HCT116 (cell line): ENCODE results near the gene NPSR1. TPM values are rescaled to one million over a fixed set of nuclear protein-coding genes. Genes with fewer than 3 reads are reported as not detected.

Source experiments
- ATAC-seq: fragments of 200-7000 bp; cut with Tn5 transposase; 2 replicates; pipeline ENCODE4 v1.9.1; 2020; ENCODE audit warnings: mild to moderate bottlenecking, moderate library complexity
- BruUV-seq: library from RNA; stranded (reverse); fragments of 400-500 nt; replicated peaks from 2 replicates; lab custom pipeline; 2021; lab: Mats Ljungman, UMichigan
- CTCF ChIA-PET: fragments of 300-600 bp; sonication (Branson Sonifier 250); formaldehyde crosslinking; loops from one replicate; lab custom pipeline; 2021; ENCODE audit warnings: antibody characterized with exemption; lab: Charles Lee
- POLR2A ChIA-PET: fragments of 300-600, 350-600 bp; sonication (Branson Sonifier 250); formaldehyde crosslinking; loops from one replicate; lab custom pipeline; 2021; ENCODE audit warnings: antibody characterized with exemption; lab: Charles Lee
- RAD21 ChIA-PET, 2 experiments: fragments of 300-600 bp; sonication (Branson Sonifier 250); formaldehyde crosslinking; loops; one replicate each; lab custom pipeline; 2023; ENCODE audit warnings: low total read pairs in 2 of 2; ENCODE audit not compliant: uncharacterized antibody in 2 of 2, unreplicated experiment in 2 of 2, low non-redundant PET in 1 of 2; lab: Charles Lee
- DNase-seq: peaks from one replicate; pipeline ENCODE4 v3.0.0-alpha.2; 2010; ENCODE audit warnings: low read depth, low spot score
- H2AFZ ChIP-seq: fragments of 200-600 bp; shearing (Covaris generic), sonication (generic); 2 replicates; pipeline ENCODE4 v1.6.1; 2017; ENCODE audit warnings: low read depth, mixed run types, mixed read lengths, antibody characterized with exemption, low read length; ENCODE audit not compliant: poor library complexity, severe bottlenecking
- H3K27ac ChIP-seq: 2 replicates; pipeline ENCODE4 v1.5.1; 2012; ENCODE audit warnings: low read depth, low read length
- H3K27me3 ChIP-seq: fragments of 200-600 bp; sonication (generic); 2 replicates; pipeline ENCODE4 v1.6.1; 2016; ENCODE audit warnings: mixed run types, low read length, mixed read lengths; ENCODE audit not compliant: insufficient read depth
- H3K36me3 ChIP-seq, 2 experiments: fragments of 200-500 bp in 1 of 2; fragments of 200-600 bp in 1 of 2; sonication (Bioruptor generic) in 1 of 2; sonication (generic) in 1 of 2; 2 replicates each; pipeline versions ENCODE4 v1.5.1 to v1.6.1; 2014 to 2016; ENCODE audit warnings: low read length in 2 of 2, inconsistent platforms in 1 of 2, mixed read lengths in 1 of 2, mixed run types in 1 of 2; ENCODE audit not compliant: insufficient read depth in 2 of 2, control insufficient read depth in 1 of 2
- H3K4me1 ChIP-seq, 2 experiments: fragments of 200-600 bp in 1 of 2; sonication (generic) in 1 of 2; 2 replicates each; pipeline versions ENCODE4 v1.5.1 to v1.6.1; 2012 to 2017; ENCODE audit warnings: low read length in 2 of 2, inconsistent platforms in 1 of 2, mild to moderate bottlenecking in 1 of 2, mixed read lengths in 1 of 2, mixed run types in 1 of 2, moderate library complexity in 1 of 2; ENCODE audit not compliant: insufficient read depth in 2 of 2, control insufficient read depth in 1 of 2
- H3K4me2 ChIP-seq: fragments of 200-600 bp; sonication (generic); 2 replicates; pipeline ENCODE4 v1.6.1; 2017; ENCODE audit warnings: mixed run types, low read length, mixed read lengths
- H3K4me3 ChIP-seq, 2 experiments: fragments of 200-600 bp in 1 of 2; sonication (generic) in 1 of 2; replicated peaks in 1 of 2; 2 replicates each; pipeline ENCODE4 v1.5.1; 2011 to 2016; ENCODE audit warnings: low read length in 2 of 2, control low read depth in 1 of 2, low read depth in 1 of 2, mild to moderate bottlenecking in 1 of 2, mixed read lengths in 1 of 2, mixed run types in 1 of 2
- H3K79me2 ChIP-seq: fragments of 200-600 bp; sonication (generic); 2 replicates; pipeline ENCODE4 v1.6.1; 2017; ENCODE audit warnings: mild to moderate bottlenecking, mixed run types, low read length, moderate library complexity, mixed read lengths; ENCODE audit not compliant: insufficient read depth
- H3K9ac ChIP-seq: fragments of 200-600 bp; sonication (generic); 2 replicates; pipeline ENCODE4 v1.6.1; 2016; ENCODE audit warnings: low read length, mixed read lengths
- H3K9me2 ChIP-seq: fragments of 200-600 bp; sonication (generic), shearing (Covaris generic); 2 replicates; pipeline ENCODE4 v1.6.1; 2017; ENCODE audit warnings: mixed run types, mild to moderate bottlenecking, moderate library complexity; ENCODE audit not compliant: insufficient read depth
- H3K9me3 ChIP-seq, 2 experiments: fragments of 200-500 bp in 1 of 2; fragments of 200-600 bp in 1 of 2; sonication (Bioruptor generic) in 1 of 2; sonication (generic) in 1 of 2; 2 replicates each; pipeline ENCODE4 v1.6.1; 2014 to 2017; ENCODE audit warnings: low read length in 2 of 2, mixed read lengths in 2 of 2, inconsistent platforms in 1 of 2, low read depth in 1 of 2, mild to moderate bottlenecking in 1 of 2, mixed run types in 1 of 2, moderate library complexity in 1 of 2; ENCODE audit not compliant: control insufficient read depth in 1 of 2, insufficient read depth in 1 of 2
- H4K20me1 ChIP-seq: fragments of 200-600 bp; sonication (generic), shearing (Covaris generic); 2 replicates; pipeline ENCODE4 v1.6.1; 2017; ENCODE audit warnings: mixed run types, mild to moderate bottlenecking, moderate library complexity; ENCODE audit not compliant: insufficient read depth
- CBX3 ChIP-seq: IDR thresholded peaks from 2 replicates; pipeline ENCODE4 v1.6.1; 2012; ENCODE audit warnings: low read depth
- ELF1 ChIP-seq: IDR thresholded peaks from 2 replicates; pipeline ENCODE4 v1.6.1; 2012; ENCODE audit warnings: low read depth, borderline replicate concordance
- EZH2 ChIP-seq: fragments of 200-600 bp; sonication (generic); IDR thresholded peaks from 2 replicates; pipeline ENCODE4 v1.6.1; 2017; ENCODE audit warnings: antibody characterized with exemption, mixed run types
- JUND ChIP-seq: IDR thresholded peaks from 2 replicates; pipeline ENCODE4 v1.6.1; 2012
- POLR2A ChIP-seq: IDR thresholded peaks from 2 replicates; pipeline ENCODE4 v1.7.0; 2011; ENCODE audit warnings: borderline replicate concordance; ENCODE audit not compliant: insufficient read depth, insufficient read length; ENCODE audit errors: extremely low read depth
- SIN3A ChIP-seq: IDR thresholded peaks from 2 replicates; pipeline ENCODE4 v1.6.1; 2012; ENCODE audit warnings: low read depth
- YY1 ChIP-seq: IDR thresholded peaks from 2 replicates; pipeline ENCODE4 v1.6.1; 2011; ENCODE audit warnings: low read length, low read depth, moderate library complexity, mild to moderate bottlenecking; ENCODE audit not compliant: insufficient replicate concordance; ENCODE audit errors: extremely low read depth
- ZFX ChIP-seq: fragments of 450-650 bp; IDR thresholded peaks from 2 replicates; pipeline ENCODE4 v1.6.1; 2017
- ZNF274 ChIP-seq: fragments of 200-500 bp; sonication (Bioruptor generic); IDR thresholded peaks from 2 replicates; pipeline ENCODE4 v1.6.1; 2014; ENCODE audit warnings: mild to moderate bottlenecking, low read depth, low read length, inconsistent platforms
- intact Hi-C: fragments of 100-400 bp; cut with micrococcal nuclease; formaldehyde crosslinking; loops from 2 replicates; pipeline ENCODE4 v1.10.0; 2022
- total RNA-seq: library from RNA; stranded (reverse); gene quantifications from one replicate; pipeline ENCODE4 v1.2.1, GENCODE V29; 2021; ENCODE audit not compliant: unreplicated experiment
- TF ChIP-seq, protein P1 (sequence below): IDR thresholded peaks from 2 replicates; pipeline ENCODE4 v1.6.1; 2011; ENCODE audit warnings: mild to moderate bottlenecking, low read length, moderate library complexity; ENCODE audit not compliant: insufficient replicate concordance; ENCODE audit errors: extremely low read depth
- TF ChIP-seq, protein P2 (sequence below), 3 experiments: fragments of 200-600 bp in 1 of 3; sonication (generic) in 1 of 3; IDR thresholded peaks in 2 of 3; conservative IDR thresholded peaks in 1 of 3; 2 replicates each; pipeline ENCODE4 v1.5.1; 2012 to 2017; ENCODE audit warnings: low read depth in 2 of 3, low read length in 2 of 3, antibody characterized with exemption in 1 of 3, borderline replicate concordance in 1 of 3, control low read depth in 1 of 3, mild to moderate bottlenecking in 1 of 3, mixed read lengths in 1 of 3, mixed run types in 1 of 3, moderate library complexity in 1 of 3; ENCODE audit not compliant: insufficient read depth in 1 of 3
- TF ChIP-seq, protein P3 (sequence below): IDR thresholded peaks from 2 replicates; pipeline ENCODE4 v1.6.1; 2012
- TF ChIP-seq, protein P4 (sequence below): IDR thresholded peaks from 2 replicates; pipeline ENCODE4 v1.6.1; 2012; ENCODE audit warnings: low read depth

NPSR1 gene
- total RNA-seq, 1 experiment from 2014 or later: not detected

DNA sequence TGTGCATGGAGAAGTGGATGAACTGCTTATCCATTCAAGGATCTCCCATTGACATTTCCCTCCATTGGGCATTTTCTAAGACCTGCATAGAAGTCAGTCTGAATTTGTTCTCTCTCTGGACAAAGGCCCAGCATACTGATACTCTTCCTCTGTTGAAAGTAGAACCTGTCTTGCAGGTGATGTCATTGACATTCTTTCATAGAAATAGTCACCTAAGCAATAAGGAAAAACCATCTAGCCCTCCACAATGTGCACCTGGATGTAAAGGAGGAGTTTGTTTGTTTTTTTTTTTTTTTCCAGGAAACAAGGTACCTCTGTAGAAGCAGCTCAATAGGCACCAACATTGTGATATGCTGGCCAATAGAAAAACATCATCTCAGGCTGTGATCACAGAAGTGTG, 228.8 kb downstream of the NPSR1 start:
- H3K9me2 ChIP-seq: no peaks in the 10 kb centered on the region
- CTCF ChIA-PET: no interaction called here
- no peaks in the 10 kb centered on the region for H3K79me2 ChIP-seq
- no peak for TF ChIP-seq EZH2
- TF ChIP-seq, protein P1, sequence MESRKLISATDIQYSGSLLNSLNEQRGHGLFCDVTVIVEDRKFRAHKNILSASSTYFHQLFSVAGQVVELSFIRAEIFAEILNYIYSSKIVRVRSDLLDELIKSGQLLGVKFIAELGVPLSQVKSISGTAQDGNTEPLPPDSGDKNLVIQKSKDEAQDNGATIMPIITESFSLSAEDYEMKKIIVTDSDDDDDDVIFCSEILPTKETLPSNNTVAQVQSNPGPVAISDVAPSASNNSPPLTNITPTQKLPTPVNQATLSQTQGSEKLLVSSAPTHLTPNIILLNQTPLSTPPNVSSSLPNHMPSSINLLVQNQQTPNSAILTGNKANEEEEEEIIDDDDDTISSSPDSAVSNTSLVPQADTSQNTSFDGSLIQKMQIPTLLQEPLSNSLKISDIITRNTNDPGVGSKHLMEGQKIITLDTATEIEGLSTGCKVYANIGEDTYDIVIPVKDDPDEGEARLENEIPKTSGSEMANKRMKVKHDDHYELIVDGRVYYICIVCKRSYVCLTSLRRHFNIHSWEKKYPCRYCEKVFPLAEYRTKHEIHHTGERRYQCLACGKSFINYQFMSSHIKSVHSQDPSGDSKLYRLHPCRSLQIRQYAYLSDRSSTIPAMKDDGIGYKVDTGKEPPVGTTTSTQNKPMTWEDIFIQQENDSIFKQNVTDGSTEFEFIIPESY: no peak
- no peak for TF ChIP-seq JUND
- H3K36me3 ChIP-seq: no peaks in the 10 kb centered on the region
- no peak overlapping the region for H3K4me3 ChIP-seq
- no peak overlapping the region for H3K27ac ChIP-seq
- H3K4me1 ChIP-seq: peaks cover 8 to 15% of the 10 kb centered on the region in 2 experiments; a peak in 3 of 4 replicates
- H4K20me1 ChIP-seq: no peaks in the 10 kb centered on the region
- peaks cover 0 to 10% of the 10 kb centered on the region in 2 experiments; a peak in 1 of 4 replicates for H3K9me3 ChIP-seq
- POLR2A ChIA-PET: no interaction called here
- H3K4me2 ChIP-seq: no peak overlapping the region
- H3K9ac ChIP-seq: no peak overlapping the region
- ATAC-seq (no peak), DNase-seq (no peak)
- no peaks in the 10 kb centered on the region for H3K27me3 ChIP-seq
- BruUV-seq: no TSS peak
- intact Hi-C loops: no loop called here
- no peak overlapping the region for H2AFZ ChIP-seq
- RAD21 ChIA-PET: no interaction called here

DNA sequence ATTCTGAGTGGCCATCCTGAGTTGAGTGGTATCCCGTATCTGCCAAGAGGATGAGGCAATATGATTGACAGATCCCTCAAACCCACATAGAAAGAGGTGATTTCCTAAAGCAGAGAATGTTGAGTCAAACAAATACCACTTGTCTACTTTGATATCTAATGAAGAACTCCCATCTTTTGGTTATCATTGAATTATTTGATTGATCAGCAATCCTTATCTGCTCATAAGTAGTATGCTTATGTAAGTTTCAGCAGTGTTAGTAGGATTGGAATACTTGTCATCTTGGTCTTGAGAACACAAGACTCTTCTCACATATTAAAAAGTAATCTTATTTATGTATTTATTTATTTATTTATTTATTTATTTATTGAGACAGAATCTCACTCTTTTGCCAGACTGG, 231.9 kb downstream of the NPSR1 start:
- no peaks in the 10 kb centered on the region; a peak in 2 of 4 replicates for H3K9me3 ChIP-seq
- no peak overlapping the region for H3K4me2 ChIP-seq
- no peak overlapping the region for H3K9ac ChIP-seq
- ChIA-PET CTCF (no interaction called here), RAD21 (no interaction called here), POLR2A (no interaction called here)
- DNase-seq (no peak), ATAC-seq (no peak)
- H2AFZ ChIP-seq: no peak overlapping the region
- no peak overlapping the region for H3K27ac ChIP-seq
- peaks cover 8 to 17% of the 10 kb centered on the region in 2 experiments; a peak in 3 of 4 replicates for H3K4me1 ChIP-seq
- H3K27me3 ChIP-seq: no peaks in the 10 kb centered on the region
- no peaks in the 10 kb centered on the region for H3K36me3 ChIP-seq
- intact Hi-C loops: no loop called here
- no TSS peak for BruUV-seq
- H4K20me1 ChIP-seq: no peaks in the 10 kb centered on the region
- H3K9me2 ChIP-seq: no peaks in the 10 kb centered on the region
- no peak overlapping the region for H3K4me3 ChIP-seq
- no peaks in the 10 kb centered on the region for H3K79me2 ChIP-seq
- no peak for TF ChIP-seq YY1
- TF ChIP-seq, protein P2, sequence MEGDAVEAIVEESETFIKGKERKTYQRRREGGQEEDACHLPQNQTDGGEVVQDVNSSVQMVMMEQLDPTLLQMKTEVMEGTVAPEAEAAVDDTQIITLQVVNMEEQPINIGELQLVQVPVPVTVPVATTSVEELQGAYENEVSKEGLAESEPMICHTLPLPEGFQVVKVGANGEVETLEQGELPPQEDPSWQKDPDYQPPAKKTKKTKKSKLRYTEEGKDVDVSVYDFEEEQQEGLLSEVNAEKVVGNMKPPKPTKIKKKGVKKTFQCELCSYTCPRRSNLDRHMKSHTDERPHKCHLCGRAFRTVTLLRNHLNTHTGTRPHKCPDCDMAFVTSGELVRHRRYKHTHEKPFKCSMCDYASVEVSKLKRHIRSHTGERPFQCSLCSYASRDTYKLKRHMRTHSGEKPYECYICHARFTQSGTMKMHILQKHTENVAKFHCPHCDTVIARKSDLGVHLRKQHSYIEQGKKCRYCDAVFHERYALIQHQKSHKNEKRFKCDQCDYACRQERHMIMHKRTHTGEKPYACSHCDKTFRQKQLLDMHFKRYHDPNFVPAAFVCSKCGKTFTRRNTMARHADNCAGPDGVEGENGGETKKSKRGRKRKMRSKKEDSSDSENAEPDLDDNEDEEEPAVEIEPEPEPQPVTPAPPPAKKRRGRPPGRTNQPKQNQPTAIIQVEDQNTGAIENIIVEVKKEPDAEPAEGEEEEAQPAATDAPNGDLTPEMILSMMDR (IDR thresholded peaks at IDR 0.05 in 2 of 3, conservative IDR thresholded peaks at IDR 0.05 in 1 of 3; ENCODE audit: borderline replicate concordance in 1 of 3, insufficient read depth in 1 of 3, low read depth in 2 of 3, low read length in 2 of 3): no peak
- no peak for TF ChIP-seq ELF1
- TF ChIP-seq, protein P3, sequence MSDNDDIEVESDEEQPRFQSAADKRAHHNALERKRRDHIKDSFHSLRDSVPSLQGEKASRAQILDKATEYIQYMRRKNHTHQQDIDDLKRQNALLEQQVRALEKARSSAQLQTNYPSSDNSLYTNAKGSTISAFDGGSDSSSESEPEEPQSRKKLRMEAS: no peak
- no peak for TF ChIP-seq CBX3
- TF ChIP-seq, protein P4, sequence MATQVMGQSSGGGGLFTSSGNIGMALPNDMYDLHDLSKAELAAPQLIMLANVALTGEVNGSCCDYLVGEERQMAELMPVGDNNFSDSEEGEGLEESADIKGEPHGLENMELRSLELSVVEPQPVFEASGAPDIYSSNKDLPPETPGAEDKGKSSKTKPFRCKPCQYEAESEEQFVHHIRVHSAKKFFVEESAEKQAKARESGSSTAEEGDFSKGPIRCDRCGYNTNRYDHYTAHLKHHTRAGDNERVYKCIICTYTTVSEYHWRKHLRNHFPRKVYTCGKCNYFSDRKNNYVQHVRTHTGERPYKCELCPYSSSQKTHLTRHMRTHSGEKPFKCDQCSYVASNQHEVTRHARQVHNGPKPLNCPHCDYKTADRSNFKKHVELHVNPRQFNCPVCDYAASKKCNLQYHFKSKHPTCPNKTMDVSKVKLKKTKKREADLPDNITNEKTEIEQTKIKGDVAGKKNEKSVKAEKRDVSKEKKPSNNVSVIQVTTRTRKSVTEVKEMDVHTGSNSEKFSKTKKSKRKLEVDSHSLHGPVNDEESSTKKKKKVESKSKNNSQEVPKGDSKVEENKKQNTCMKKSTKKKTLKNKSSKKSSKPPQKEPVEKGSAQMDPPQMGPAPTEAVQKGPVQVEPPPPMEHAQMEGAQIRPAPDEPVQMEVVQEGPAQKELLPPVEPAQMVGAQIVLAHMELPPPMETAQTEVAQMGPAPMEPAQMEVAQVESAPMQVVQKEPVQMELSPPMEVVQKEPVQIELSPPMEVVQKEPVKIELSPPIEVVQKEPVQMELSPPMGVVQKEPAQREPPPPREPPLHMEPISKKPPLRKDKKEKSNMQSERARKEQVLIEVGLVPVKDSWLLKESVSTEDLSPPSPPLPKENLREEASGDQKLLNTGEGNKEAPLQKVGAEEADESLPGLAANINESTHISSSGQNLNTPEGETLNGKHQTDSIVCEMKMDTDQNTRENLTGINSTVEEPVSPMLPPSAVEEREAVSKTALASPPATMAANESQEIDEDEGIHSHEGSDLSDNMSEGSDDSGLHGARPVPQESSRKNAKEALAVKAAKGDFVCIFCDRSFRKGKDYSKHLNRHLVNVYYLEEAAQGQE: no peak
- TF ChIP-seq SIN3A: no peak
- TF ChIP-seq ZFX: no peak
- no peak for TF ChIP-seq ZNF274
- TF ChIP-seq POLR2A: no peak
